ENCODE results near the gene C1orf226. TPM values are rescaled to one million over a fixed set of nuclear protein-coding genes. Genes with fewer than 3 reads are reported as not detected.

Gene C1orf226
- total RNA-seq, 3 donors from 2014 or later = 4.2 to 21.1 (median 13.8) TPM

DNA sequence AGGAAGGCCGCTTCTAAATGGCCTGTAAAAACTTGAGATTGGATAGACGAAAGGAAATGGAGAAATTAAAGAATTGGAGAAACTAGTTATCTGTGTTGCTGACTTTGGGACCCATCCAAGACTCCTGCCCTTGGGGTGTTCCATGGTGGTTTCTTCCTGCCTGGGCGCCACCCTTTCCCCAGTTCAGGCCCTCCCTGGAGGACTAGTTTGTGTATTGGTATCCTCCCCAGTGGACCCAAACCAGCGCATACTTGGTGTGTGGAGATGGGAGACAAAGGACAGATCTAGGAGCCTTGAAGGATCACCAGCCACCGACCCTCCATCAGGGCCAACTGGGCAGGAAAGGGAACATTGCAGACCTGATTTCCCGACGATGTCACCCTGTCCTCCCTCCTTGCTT is 12.0 kb upstream of the C1orf226 start:
- TF ChIP-seq, protein P1, sequence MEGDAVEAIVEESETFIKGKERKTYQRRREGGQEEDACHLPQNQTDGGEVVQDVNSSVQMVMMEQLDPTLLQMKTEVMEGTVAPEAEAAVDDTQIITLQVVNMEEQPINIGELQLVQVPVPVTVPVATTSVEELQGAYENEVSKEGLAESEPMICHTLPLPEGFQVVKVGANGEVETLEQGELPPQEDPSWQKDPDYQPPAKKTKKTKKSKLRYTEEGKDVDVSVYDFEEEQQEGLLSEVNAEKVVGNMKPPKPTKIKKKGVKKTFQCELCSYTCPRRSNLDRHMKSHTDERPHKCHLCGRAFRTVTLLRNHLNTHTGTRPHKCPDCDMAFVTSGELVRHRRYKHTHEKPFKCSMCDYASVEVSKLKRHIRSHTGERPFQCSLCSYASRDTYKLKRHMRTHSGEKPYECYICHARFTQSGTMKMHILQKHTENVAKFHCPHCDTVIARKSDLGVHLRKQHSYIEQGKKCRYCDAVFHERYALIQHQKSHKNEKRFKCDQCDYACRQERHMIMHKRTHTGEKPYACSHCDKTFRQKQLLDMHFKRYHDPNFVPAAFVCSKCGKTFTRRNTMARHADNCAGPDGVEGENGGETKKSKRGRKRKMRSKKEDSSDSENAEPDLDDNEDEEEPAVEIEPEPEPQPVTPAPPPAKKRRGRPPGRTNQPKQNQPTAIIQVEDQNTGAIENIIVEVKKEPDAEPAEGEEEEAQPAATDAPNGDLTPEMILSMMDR (IDR thresholded peaks at IDR 0.05) = no peak
- TF ChIP-seq POLR2A (IDR thresholded peaks at IDR 0.05) (no peak), POLR2AphosphoS5 (IDR thresholded peaks at IDR 0.05) (no peak)
- intact Hi-C loops (cut with DNase I; ENCODE audit: low total_unique reads) = no loop called here
- Histone ChIP-seq H3K36me3 (no peaks in the 10 kb centered on the region), H3K4me1 (no peaks in the 10 kb centered on the region), H3K27me3 (no peaks in the 10 kb centered on the region), H3K4me3 (no peak overlapping the region), H3K9me3 (no peaks in the 10 kb centered on the region), H3K27ac (no peak overlapping the region)
- DNase-seq (ENCODE audit: low spot score in 2 of 2) = no peak

DNA sequence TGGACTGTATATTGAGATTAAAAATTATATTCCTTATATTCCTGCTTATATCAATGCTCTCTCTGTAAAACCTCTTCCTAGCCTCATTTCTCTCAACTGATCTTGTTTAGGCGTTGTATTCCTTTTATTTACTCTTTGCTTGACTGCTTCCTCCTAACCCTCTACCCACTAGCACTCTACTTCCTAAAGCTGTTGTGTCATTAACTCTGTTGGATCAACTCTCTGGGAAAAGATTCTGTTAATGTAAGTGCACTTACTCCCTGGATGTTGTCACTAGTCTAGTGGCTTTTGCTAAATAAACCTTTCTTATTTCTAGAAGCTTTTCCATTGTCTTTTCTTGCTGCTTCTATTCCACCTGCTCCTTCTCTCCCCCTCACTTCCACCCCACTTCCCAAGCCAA is 11.4 kb upstream of the C1orf226 start:
- Histone ChIP-seq H3K27ac (no peak overlapping the region), H3K4me3 (no peak overlapping the region), H3K4me1 (no peaks in the 10 kb centered on the region), H3K36me3 (no peaks in the 10 kb centered on the region), H3K9me3 (no peaks in the 10 kb centered on the region), H3K27me3 (no peaks in the 10 kb centered on the region)
- no peak for DNase-seq (ENCODE audit: low spot score in 2 of 2)
- intact Hi-C loops (cut with DNase I; ENCODE audit: low total_unique reads) = no loop called here
- TF ChIP-seq POLR2AphosphoS5 (IDR thresholded peaks at IDR 0.05) = no peak
- TF ChIP-seq POLR2A (IDR thresholded peaks at IDR 0.05) = no peak
- TF ChIP-seq, protein P1 (IDR thresholded peaks at IDR 0.05) = no peak

- DNase-seq (ENCODE audit: low spot score in 2 of 2) = no peak
- no peaks in the 10 kb centered on the region for H3K9me3 ChIP-seq
- H3K4me3 ChIP-seq = no peak overlapping the region
- intact Hi-C loops (cut with DNase I; ENCODE audit: low total_unique reads) = no loop called here
- no peaks in the 10 kb centered on the region for H3K36me3 ChIP-seq
- H3K4me1 ChIP-seq = no peaks in the 10 kb centered on the region
- no peak for TF ChIP-seq POLR2A (IDR thresholded peaks at IDR 0.05)
- TF ChIP-seq, protein P1 (IDR thresholded peaks at IDR 0.05) = no peak
- TF ChIP-seq POLR2AphosphoS5 (IDR thresholded peaks at IDR 0.05) = no peak
- no peak overlapping the region for H3K27ac ChIP-seq
- H3K27me3 ChIP-seq = no peaks in the 10 kb centered on the region
These were observed 10.8 kb upstream of the C1orf226 start for GRCh38 chr1:162370721-162371120.

- H3K4me3 ChIP-seq = no peak overlapping the region
- DNase-seq (ENCODE audit: low spot score in 2 of 2) = no peak
- intact Hi-C loops (cut with DNase I; ENCODE audit: low total_unique reads) = no loop called here
These were observed 9.9 kb upstream of the C1orf226 start for GRCh38 chr1:162371611-162372010.

DNA sequence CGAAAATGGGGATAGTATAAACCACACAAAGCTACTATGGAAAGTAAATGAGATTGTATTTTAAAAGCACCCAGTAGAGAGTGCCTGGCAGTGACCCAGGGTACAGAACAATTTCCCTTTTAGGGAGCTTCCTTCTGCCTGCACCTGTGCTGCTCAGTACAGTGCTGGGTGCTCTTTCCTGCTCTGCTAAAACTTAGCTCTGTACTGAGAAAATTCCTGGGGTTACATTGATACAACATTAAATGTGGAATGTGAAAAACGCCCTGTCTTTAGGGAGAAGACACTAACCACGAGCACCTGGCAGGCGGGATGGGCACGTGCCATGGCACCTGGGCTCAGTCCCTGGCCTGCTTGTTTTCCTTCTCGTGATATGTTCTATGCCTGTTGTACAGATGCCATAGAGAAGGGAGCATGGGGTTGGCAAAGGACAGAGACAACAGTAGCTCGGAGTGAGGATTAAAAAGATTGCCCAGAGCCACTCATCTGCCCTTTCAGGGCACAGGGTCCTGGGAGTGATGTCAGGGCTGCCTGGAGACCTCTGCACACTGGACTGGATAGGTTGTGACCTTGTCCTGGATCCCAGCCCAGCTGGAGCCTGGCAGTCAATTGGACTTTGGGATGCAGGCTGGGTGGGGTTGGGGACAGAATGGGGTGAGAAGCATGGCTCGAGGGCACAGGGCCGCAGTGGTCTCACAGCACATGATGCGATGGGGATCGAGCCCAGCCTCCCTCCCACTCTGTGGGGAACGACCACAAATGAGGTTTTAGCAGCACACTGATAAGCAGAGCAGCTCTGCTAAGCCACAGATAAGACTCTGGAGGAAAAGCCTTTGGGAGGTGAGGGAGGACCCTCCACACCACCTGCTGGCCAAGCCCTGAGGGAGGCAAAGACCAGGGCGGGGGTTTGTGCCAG is 9.1 kb upstream of the C1orf226 start:
- intact Hi-C loops (cut with DNase I; ENCODE audit: low total_unique reads) = no loop called here
- TF ChIP-seq, protein P1 (IDR thresholded peaks at IDR 0.05) = no peak
- TF ChIP-seq POLR2AphosphoS5 (IDR thresholded peaks at IDR 0.05) = no peak
- TF ChIP-seq POLR2A (IDR thresholded peaks at IDR 0.05) = no peak

More at GRCh38 chr1:162371611-162372010, 9.9 kb upstream of the C1orf226 start:
- Histone ChIP-seq H3K27ac (no peak overlapping the region), H3K9me3 (no peaks in the 10 kb centered on the region), H3K36me3 (no peaks in the 10 kb centered on the region), H3K27me3 (no peaks in the 10 kb centered on the region), H3K4me1 (no peaks in the 10 kb centered on the region)
- TF ChIP-seq POLR2A (IDR thresholded peaks at IDR 0.05) (no peak), POLR2AphosphoS5 (IDR thresholded peaks at IDR 0.05) (no peak)
- TF ChIP-seq, protein P1 (IDR thresholded peaks at IDR 0.05) = no peak

More for the DNA sequence above, 9.1 kb upstream of the C1orf226 start:
- Histone ChIP-seq H3K4me3 (no peak overlapping the region), H3K4me1 (no peaks in the 10 kb centered on the region), H3K36me3 (no peaks in the 10 kb centered on the region), H3K27ac (no peak overlapping the region), H3K9me3 (no peaks in the 10 kb centered on the region), H3K27me3 (no peaks in the 10 kb centered on the region)
- peak; percentile 42 to 49 for DNase-seq (ENCODE audit: low spot score in 2 of 2)

All from breast epithelium (tissue), 4 donors.